ENCODE results near the gene MMAB.
"Not testable (repeated sequence)": the region's sequence is repeated elsewhere in the genome, so short reads cannot be mapped to it uniquely, and the experiment has no call there.

The MMAB gene

GRCh38 chr12:109573029-109573913 lies at the start of gene MMAB, which contains the start of gene MVK:
Gene MMAB, minus strand, starts transcription at chr12:109573504. Its CDS starts 24 bp downstream, at chr12:109573480.
Gene MVK, plus strand, starts transcription at chr12:109573794. Its CDS starts 1,029 bp downstream, at chr12:109574823.
- peak; percentile 94 for DNase-seq

GRCh38 chr12:109621901-109622364 lies 48.6 kb upstream of the MMAB start:
- DNase-seq, result no peak

GRCh38 chr12:109621211-109621694 lies 47.9 kb upstream of the MMAB start:
- no peak for DNase-seq

GRCh38 chr12:109619002-109619604 lies 45.8 kb upstream of the MMAB start:
- DNase-seq, result no peak

- no peak for DNase-seq
Measured at GRCh38 chr12:109618082-109618481, 44.8 kb upstream of the MMAB start.

- no peak for DNase-seq
Measured at GRCh38 chr12:109617491-109617890, 44.2 kb upstream of the MMAB start.

GRCh38 chr12:109615556-109616229 lies 42.4 kb upstream of the MMAB start:
- no peak for DNase-seq

- DNase-seq, result no peak
Measured at GRCh38 chr12:109613649-109614455, 40.5 kb upstream of the MMAB start.

GRCh38 chr12:109612975-109613502 lies 39.7 kb upstream of the MMAB start:
- no peak for DNase-seq

GRCh38 chr12:109612003-109612402 lies 38.7 kb upstream of the MMAB start:
- DNase-seq, result no peak

GRCh38 chr12:109611223-109611622 lies 37.9 kb upstream of the MMAB start:
- DNase-seq, result no peak

- DNase-seq, result no peak
Measured at GRCh38 chr12:109610523-109610922, 37.2 kb upstream of the MMAB start.

GRCh38 chr12:109609342-109609741 lies 36.0 kb upstream of the MMAB start:
- no peak for DNase-seq

- no peak for DNase-seq
Measured at GRCh38 chr12:109608793-109609192, 35.5 kb upstream of the MMAB start.

- no peak for DNase-seq
Measured at GRCh38 chr12:109608270-109608669, 35.0 kb upstream of the MMAB start.

- no peak for DNase-seq
Measured at GRCh38 chr12:109607618-109608017, 34.3 kb upstream of the MMAB start.

GRCh38 chr12:109606320-109607028 lies 33.2 kb upstream of the MMAB start:
- no peak for DNase-seq

GRCh38 chr12:109605599-109606228 lies 32.4 kb upstream of the MMAB start:
- no peak for DNase-seq

GRCh38 chr12:109605016-109605415 lies 31.7 kb upstream of the MMAB start:
- no peak for DNase-seq

- no peak for DNase-seq
Measured at GRCh38 chr12:109604132-109604585, 30.9 kb upstream of the MMAB start.

- not testable (repeated sequence) for DNase-seq
Measured at GRCh38 chr12:109602132-109602531, 28.8 kb upstream of the MMAB start.
